ENCODE data around the gene TRPV2. TPM values are rescaled to one million over a fixed set of nuclear protein-coding genes. Genes with fewer than 3 reads are reported as not detected.

TRPV2 gene
- total RNA-seq, 2 donors from 2014 or later = 7.1 to 11.0 TPM

GRCh38 chr17:16443511-16444257 lies 28.3 kb downstream of the TRPV2 start:
- Histone ChIP-seq H3K4me3 (no peak overlapping the region), H3K9me3 (no peaks in the 10 kb centered on the region), H3K36me3 (peaks cover 3 to 4% of the 10 kb centered on the region in 2 donors), H3K27ac (no peak overlapping the region), H3K27me3 (replicated peaks; ENCODE audit: insufficient read depth) (no peaks in the 10 kb centered on the region), H3K4me1 (replicated peaks) (peaks cover 4% of the 10 kb centered on the region)
- TF ChIP-seq POLR2AphosphoS5 (IDR thresholded peaks at IDR 0.05) = no peak
- TF ChIP-seq CTCF (IDR thresholded peaks at IDR 0.05) = no peak
- TF ChIP-seq POLR2A (IDR thresholded peaks at IDR 0.05) = no peak
- no peak for DNase-seq (ENCODE audit: low spot score)
- intact Hi-C loops (cut with DNase I) = no loop called here
- 92% methylated on average over 20 of the region's 27 CpGs for WGBS

- DNase-seq (ENCODE audit: low spot score) = no peak
- Histone ChIP-seq H3K36me3 (peaks cover 3 to 4% of the 10 kb centered on the region in 2 donors), H3K4me1 (replicated peaks) (peaks cover 4% of the 10 kb centered on the region), H3K27ac (no peak overlapping the region), H3K9me3 (no peaks in the 10 kb centered on the region), H3K27me3 (replicated peaks; ENCODE audit: insufficient read depth) (no peaks in the 10 kb centered on the region), H3K4me3 (no peak overlapping the region)
- WGBS = 84% methylated on average over 6 of the region's 6 CpGs
- intact Hi-C loops (cut with DNase I) = no loop called here
- TF ChIP-seq POLR2AphosphoS5 (IDR thresholded peaks at IDR 0.05) (no peak), CTCF (IDR thresholded peaks at IDR 0.05) (no peak)
Observed at GRCh38 chr17:16444258-16444886, 29.0 kb downstream of the TRPV2 start.

- H3K4me3 ChIP-seq = no peak overlapping the region
- 84% methylated on average over 12 of the region's 12 CpGs for WGBS
- no peaks in the 10 kb centered on the region for H3K9me3 ChIP-seq
- H3K27me3 ChIP-seq (replicated peaks; ENCODE audit: insufficient read depth) = no peaks in the 10 kb centered on the region
- no peak for DNase-seq (ENCODE audit: low spot score)
- no peaks in the 10 kb centered on the region for H3K4me1 ChIP-seq (replicated peaks)
- TF ChIP-seq POLR2A (IDR thresholded peaks at IDR 0.05) (no peak), CTCF (IDR thresholded peaks at IDR 0.05) (no peak), POLR2AphosphoS5 (IDR thresholded peaks at IDR 0.05) (no peak)
- intact Hi-C loops (cut with DNase I) = no loop called here
- H3K27ac ChIP-seq = no peak overlapping the region
- H3K36me3 ChIP-seq = peaks cover 3 to 4% of the 10 kb centered on the region in 2 donors
Observed at GRCh38 chr17:16446338-16446983, 31.1 kb downstream of the TRPV2 start.

- Histone ChIP-seq H3K36me3 (peaks cover 2 to 4% of the 10 kb centered on the region in 2 donors), H3K4me3 (no peak overlapping the region)
- intact Hi-C loops (cut with DNase I) = no loop called here
Observed at GRCh38 chr17:16447676-16448075, 32.3 kb downstream of the TRPV2 start.

More at GRCh38 chr17:16447676-16448075, 32.3 kb downstream of the TRPV2 start:
- 82% methylated on average over 8 of the region's 8 CpGs for WGBS
- Histone ChIP-seq H3K27me3 (replicated peaks; ENCODE audit: insufficient read depth) (no peaks in the 10 kb centered on the region), H3K27ac (no peak overlapping the region), H3K9me3 (no peaks in the 10 kb centered on the region), H3K4me1 (replicated peaks) (no peaks in the 10 kb centered on the region)
- TF ChIP-seq POLR2AphosphoS5 (IDR thresholded peaks at IDR 0.05) (no peak), POLR2A (IDR thresholded peaks at IDR 0.05) (no peak), CTCF (IDR thresholded peaks at IDR 0.05) (no peak)
- no peak for DNase-seq (ENCODE audit: low spot score)
